Activated naive CD4-positive, alpha-beta T cell treated with anti-CD3 and anti-CD28 coated beads for 36 hours (primary cell): Measurements from ENCODE around the gene ADD1. TPM values are rescaled to one million over a fixed set of nuclear protein-coding genes. Genes with fewer than 3 reads are reported as not detected.
"Not testable (repeated sequence)": the region's sequence is repeated elsewhere in the genome, so short reads cannot be mapped to it uniquely, and the experiment has no call there.

Experiments
- CTCF ChIA-PET: fragments of 350-600 bp; sonication (Branson Sonifier 250); formaldehyde crosslinking; loops from one replicate; lab custom pipeline; 2021; ENCODE audit warnings: antibody characterized with exemption; lab: Charles Lee
- DNase-seq: peaks from one replicate; pipeline ENCODE4 v3.0.0-alpha.2; 2020
- H3K27ac Mint-ChIP-seq: one replicate; pipeline ENCODE4 v1.8.0; 2021; ENCODE audit warnings: mild to moderate bottlenecking, mixed read lengths
- H3K27me3 Mint-ChIP-seq: one replicate; pipeline ENCODE4 v1.8.0; 2021; ENCODE audit warnings: low read depth, mixed read lengths
- H3K36me3 Mint-ChIP-seq: one replicate; pipeline ENCODE4 v1.8.0; 2021; ENCODE audit warnings: low read depth, mixed read lengths
- H3K4me1 Mint-ChIP-seq: one replicate; pipeline ENCODE4 v1.8.0; 2021; ENCODE audit warnings: low read depth, mixed read lengths
- H3K4me3 Mint-ChIP-seq: one replicate; pipeline ENCODE4 v1.8.0; 2021; ENCODE audit warnings: mild to moderate bottlenecking, moderate library complexity, mixed read lengths
- H3K9me3 Mint-ChIP-seq: one replicate; pipeline ENCODE4 v1.8.0; 2021; ENCODE audit warnings: mixed read lengths
- intact Hi-C: fragments of 100-400 bp; cut with micrococcal nuclease; formaldehyde crosslinking; loops from one replicate; pipeline ENCODE4 v1.15.1; 2023
- total RNA-seq, 2 experiments: library from RNA; stranded (reverse); gene quantifications; one replicate each; pipeline ENCODE4 v1.2.3, GENCODE V29; 2021

Gene ADD1
- total RNA-seq, 2 experiments from 2014 or later: 165 TPM

DNA sequence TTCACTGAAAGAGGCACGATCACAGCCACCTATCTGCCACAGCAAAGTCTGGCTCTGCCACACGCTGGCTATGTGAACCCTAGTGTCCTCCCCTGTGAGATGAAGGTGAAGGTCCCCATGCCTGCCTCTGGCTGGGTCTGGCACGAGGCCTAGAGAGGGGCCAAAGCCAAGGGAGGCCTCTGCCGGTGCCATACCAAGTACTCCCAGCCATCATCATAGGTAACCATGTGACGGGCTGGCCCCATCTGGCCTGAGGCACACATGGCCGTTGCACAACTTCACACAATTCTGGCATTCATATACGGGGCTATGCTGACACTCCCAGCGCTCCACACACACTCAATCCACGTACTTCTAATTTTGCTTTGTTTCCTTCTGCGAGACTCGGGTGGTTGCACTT lies 104.3 kb downstream of the ADD1 start:
- CTCF ChIA-PET: interaction anchor here (1.1 to 1.4 kb wide), 4 partner anchors 12 to 90 kb away, joined by 3 to 5 read pairs (median 3); no protein-coding TSS in a partner anchor
- no peaks in the 10 kb centered on the region for H3K27me3 Mint-ChIP-seq

DNA sequence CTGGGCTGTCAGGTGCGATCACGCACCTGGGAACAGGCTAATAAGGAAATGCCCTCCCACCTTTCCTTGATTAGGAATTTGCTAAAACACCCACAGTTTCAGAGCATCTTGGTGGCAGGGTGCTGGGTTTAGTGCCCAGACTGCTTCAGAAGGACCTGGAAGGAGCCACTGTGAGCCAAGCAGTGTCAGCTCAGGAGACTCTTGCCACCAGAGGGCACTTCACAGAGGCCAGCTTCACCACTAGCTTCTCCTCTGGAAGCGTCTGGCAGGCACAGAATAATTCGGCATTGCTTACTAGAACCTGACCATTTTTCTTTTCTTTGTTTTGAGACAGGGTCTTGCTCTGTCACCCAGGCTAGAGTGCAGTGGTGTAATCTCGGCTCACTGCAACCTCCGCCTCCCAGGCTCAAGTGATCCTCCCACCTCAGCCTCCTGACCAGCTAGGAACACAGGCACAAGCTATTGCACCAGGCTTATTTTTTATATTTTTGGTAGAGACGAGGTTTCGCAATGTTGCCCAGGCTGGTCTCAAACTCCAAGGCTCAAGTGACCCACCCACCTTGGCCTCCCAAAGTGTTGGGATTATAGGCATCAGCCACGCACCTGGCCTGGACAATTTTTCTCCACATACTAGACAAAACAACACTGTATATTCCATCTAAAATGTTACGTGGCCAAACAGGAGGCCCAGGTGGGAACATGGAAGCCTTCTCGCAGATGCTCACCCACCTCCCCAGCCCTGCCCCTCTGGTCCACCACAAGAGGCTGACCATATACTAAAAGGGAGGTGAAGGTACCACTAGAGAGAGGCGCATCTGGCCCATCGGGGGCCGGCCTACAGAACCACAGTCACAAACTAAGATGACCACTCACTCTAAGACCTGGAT lies 105.5 kb downstream of the ADD1 start:
- H3K9me3 Mint-ChIP-seq: no peaks in the 10 kb centered on the region
- no peak overlapping the region for H3K4me3 Mint-ChIP-seq
- peak; percentile 48 for DNase-seq
- no peaks in the 10 kb centered on the region for H3K27me3 Mint-ChIP-seq
- CTCF ChIA-PET: interaction anchor here (0.6 to 1.5 kb wide), 6 partner anchors 13 to 163 kb away, joined by 3 to 5 read pairs (median 4); no protein-coding TSS in a partner anchor
- peak overlapping the region; percentile 58 for H3K27ac Mint-ChIP-seq
- intact Hi-C loops: no loop called here
- H3K4me1 Mint-ChIP-seq: peaks cover 14% of the 10 kb centered on the region
- H3K36me3 Mint-ChIP-seq: peaks cover 66% of the 10 kb centered on the region

More for the DNA sequence above, 104.3 kb downstream of the ADD1 start:
- peaks cover 62% of the 10 kb centered on the region for H3K36me3 Mint-ChIP-seq
- H3K27ac Mint-ChIP-seq: no peak overlapping the region
- intact Hi-C loops: no loop called here
- no peak overlapping the region for H3K4me3 Mint-ChIP-seq
- no peaks in the 10 kb centered on the region for H3K9me3 Mint-ChIP-seq
- DNase-seq: no peak
- peaks cover 3% of the 10 kb centered on the region for H3K4me1 Mint-ChIP-seq

DNA sequence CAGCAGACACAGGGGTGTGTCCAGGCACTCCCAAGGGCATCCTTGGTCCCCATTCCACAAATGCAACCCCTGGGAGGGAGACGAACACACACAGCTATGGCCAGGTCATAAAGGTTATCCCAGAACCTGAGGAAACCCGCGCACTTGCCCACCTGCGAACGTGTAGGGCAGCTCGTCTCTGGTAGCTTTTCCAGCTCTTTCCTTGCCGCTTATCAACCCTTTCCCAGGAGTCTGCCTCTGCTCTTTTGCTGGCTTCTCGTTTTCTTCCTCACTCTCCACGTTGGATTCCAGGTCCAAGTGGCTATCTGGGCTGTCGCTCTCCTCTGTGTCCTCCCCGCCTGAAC lies 106.1 kb downstream of the ADD1 start:
- DNase-seq: no peak
- CTCF ChIA-PET: interaction anchor here (0.6 to 1.5 kb wide), 2 partner anchors 12 to 79 kb away, joined by 4 read pairs; no protein-coding TSS in a partner anchor
- Mint-ChIP-seq H3K36me3 (peaks cover 69% of the 10 kb centered on the region), H3K27me3 (no peaks in the 10 kb centered on the region), H3K9me3 (no peaks in the 10 kb centered on the region), H3K4me3 (no peak overlapping the region), H3K27ac (peak overlapping the region; percentile 37), H3K4me1 (peaks cover 20% of the 10 kb centered on the region)
- intact Hi-C loops: no loop called here

DNA sequence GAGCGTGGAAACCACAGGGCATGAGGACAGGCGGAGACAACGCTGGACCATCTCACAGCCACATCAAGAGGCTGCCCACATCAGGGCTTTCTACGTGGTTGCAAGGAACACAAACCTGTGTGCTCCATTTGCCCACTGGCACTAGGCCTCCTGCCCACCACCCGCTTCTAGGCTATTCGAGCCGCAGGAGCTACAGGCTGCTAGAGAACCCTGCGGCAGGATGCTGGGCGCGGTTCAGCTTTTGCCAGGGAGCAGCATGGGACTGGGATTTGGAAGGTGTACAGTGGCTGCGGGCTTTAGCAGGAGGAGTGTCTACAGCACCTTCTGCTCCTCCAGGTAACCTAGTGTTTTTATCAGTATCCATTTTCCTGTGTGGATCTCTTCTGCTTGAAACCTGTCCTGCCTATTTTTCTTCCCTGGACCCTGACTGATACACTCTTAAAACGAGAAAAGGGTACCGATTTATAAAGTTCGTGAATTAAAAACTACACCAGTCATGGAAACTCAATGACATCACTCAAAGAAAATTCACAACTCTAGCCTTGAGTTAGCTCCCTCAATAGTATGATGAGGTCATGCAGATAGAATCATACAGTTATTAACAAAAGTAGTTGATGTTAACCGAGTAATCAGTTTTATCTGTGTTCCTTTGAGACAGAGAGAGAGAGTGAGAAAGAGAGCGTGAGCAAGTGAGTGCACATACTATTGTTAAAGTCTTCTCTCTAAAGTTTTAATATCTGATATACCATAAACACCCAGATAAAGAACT lies 106.8 kb downstream of the ADD1 start:
- Mint-ChIP-seq H3K36me3 (peaks cover 67% of the 10 kb centered on the region), H3K4me3 (no peak overlapping the region), H3K27ac (peak overlapping the region; percentile 52), H3K27me3 (no peaks in the 10 kb centered on the region), H3K4me1 (peaks cover 23% of the 10 kb centered on the region), H3K9me3 (no peaks in the 10 kb centered on the region)
- DNase-seq: no peak
- intact Hi-C loops: no loop called here
- CTCF ChIA-PET: interaction anchor here (1.5 kb wide), 1 partner anchor 12 kb away, joined by 4 read pairs; no protein-coding TSS in a partner anchor

DNA sequence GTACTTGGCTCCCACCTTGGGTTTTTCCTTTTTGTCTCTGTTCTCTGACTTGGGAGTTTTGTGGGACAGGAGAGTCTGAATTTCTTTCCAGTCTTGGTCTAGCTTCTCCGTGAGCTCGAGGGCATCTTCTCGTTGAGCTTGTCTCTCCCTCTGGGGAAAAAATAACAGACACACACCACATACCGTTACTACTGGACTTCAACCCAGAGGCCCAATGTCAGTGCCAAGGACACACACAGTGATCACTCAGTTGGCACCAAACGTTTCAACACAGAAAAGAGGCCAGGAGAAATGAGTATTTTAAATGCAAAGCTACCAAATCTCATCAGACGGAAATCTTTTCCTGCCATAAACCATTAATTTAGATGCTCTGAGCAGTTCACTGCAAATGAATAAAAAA lies 109.9 kb downstream of the ADD1 start:
- intact Hi-C loops: no loop called here
- Mint-ChIP-seq H3K4me1 (peaks cover 50% of the 10 kb centered on the region), H3K27ac (peak overlapping the region; percentile 99), H3K36me3 (peaks cover 66% of the 10 kb centered on the region), H3K9me3 (no peaks in the 10 kb centered on the region), H3K4me3 (no peak overlapping the region), H3K27me3 (no peaks in the 10 kb centered on the region)
- CTCF ChIA-PET: interaction anchor here (0.6 to 4.8 kb wide), 14 partner anchors 8 to 319 kb away, joined by 3 to 53 read pairs (median 3); partner anchors contain the start of genes GRK4 and NOP14
- DNase-seq: no peak

DNA sequence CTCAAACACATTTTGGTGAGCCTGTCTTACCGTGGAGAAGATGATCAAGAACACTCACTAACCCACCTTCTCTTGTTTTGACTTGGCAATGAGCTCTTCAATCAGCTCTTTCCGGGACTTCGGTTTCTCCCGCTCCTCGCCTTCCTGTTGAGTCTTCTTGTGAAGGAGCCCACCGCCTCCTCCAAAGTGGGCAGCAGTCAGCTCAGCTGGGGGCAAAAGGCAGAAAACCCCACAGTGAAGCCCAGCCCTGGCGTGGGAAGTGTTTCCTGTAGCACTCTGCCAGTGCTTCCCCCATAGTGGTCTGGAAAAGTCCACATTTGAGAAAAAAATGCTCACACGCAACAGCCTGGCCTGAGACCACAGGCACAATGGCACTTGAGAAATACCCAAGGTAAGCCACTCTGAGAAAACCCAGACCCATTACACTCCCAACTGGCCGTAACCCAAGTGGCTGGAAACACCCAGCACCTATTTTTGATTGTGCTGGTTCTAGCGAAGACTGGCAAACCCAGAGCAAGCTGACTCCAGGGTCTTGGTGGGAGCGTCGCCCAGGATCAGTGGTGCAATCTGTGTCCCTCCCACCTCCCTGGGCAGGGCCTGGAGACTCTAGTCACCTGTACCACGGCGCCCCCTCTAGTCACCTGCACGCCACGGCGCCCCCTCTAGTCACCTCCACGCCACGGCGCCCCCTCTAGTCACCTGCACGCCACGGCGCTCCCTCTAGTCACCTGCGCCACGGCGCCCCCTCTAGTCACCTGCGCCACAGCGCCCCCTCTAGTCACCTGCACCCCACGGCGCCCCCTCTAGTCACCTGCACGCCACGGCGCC lies 110.9 kb downstream of the ADD1 start:
- Mint-ChIP-seq H3K4me1 (peaks cover 59% of the 10 kb centered on the region), H3K27ac (peak overlapping the region; percentile 99), H3K36me3 (peaks cover 58% of the 10 kb centered on the region), H3K27me3 (no peaks in the 10 kb centered on the region), H3K9me3 (no peaks in the 10 kb centered on the region), H3K4me3 (peak overlapping the region; percentile 39)
- DNase-seq: peak; percentile 85
- CTCF ChIA-PET: interaction anchor here (0.6 to 4.8 kb wide), 16 partner anchors 8 to 318 kb away, joined by 3 to 53 read pairs (median 3); partner anchors contain the start of genes GRK4 and NOP14
- intact Hi-C loops: loop anchor here (1.0 to 2.0 kb wide), 6 partner anchors 8 to 208 kb away; no protein-coding TSS in a partner anchor

DNA sequence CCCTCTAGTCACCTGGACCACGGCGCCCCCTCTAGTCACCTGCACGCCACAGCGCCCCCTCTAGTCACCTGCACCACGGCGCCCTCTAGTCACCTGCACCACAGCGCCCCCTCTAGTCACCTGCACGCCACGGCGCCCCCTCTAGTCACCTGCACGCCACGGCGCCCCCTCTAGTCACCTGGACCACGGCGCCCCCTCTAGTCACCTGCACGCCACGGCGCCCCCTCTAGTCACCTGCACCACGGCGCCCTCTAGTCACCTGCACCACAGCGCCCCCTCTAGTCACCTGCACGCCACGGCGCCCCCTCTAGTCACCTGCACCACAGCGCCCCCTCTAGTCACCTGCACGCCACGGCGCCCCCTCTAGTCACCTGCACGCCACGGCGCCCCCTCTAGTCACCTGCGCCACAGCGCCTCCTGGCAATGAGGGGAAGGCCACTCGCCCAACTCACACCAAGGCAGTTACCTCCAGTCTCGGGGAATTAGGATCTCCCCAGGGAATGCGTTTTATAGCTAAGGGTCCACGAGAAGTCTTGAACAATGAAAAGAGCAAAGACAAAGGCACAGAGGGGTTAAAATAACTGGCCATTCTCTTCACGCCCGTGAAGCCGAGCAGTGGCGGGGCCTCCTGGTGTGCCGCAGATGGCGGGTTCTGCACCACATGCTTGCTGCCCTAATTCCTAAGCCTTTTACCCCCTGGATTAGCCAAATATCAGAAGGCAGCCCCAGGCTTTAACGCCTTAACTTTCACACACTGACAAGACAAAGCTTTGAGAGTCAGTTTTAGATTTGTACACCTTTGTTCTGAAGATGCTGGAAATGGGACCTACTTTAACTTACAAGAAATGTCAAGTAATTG lies 111.8 kb downstream of the ADD1 start:
- peaks cover 66% of the 10 kb centered on the region for H3K4me1 Mint-ChIP-seq
- H3K4me3 Mint-ChIP-seq: peak overlapping the region; percentile 23
- H3K27me3 Mint-ChIP-seq, DNase-seq, H3K9me3 Mint-ChIP-seq: not testable (repeated sequence)
- CTCF ChIA-PET: interaction anchor here (0.5 to 4.8 kb wide), 12 partner anchors 7 to 486 kb away, joined by 3 to 53 read pairs (median 4); partner anchors contain the start of genes GRK4 and NOP14
- peaks cover 58% of the 10 kb centered on the region for H3K36me3 Mint-ChIP-seq
- peak overlapping the region; percentile 47 for H3K27ac Mint-ChIP-seq
- intact Hi-C loops: loop anchor here (1.0 to 2.0 kb wide), 2 partner anchors 33 to 111 kb away; no protein-coding TSS in a partner anchor

DNA sequence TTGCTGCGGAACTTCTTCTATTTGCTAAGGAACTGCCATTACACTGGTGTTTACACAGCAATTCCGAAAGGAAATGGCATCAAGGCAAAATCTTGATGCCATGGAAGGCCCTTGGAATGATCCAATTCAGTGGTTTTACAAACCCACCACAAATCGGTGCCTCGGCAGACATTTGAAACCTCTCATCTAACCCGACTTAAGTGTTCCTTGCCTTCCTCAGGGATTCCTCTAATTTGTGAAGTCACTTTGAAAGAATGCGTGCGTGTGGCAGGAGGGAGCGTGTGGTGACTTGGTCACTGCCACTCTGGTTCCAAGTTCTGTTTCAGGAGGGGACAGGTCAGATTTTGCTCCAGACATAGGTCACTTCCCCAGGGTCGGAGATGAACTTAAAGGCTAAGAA lies 114.8 kb downstream of the ADD1 start:
- Mint-ChIP-seq H3K4me1 (peaks cover 67% of the 10 kb centered on the region), H3K36me3 (peaks cover 42% of the 10 kb centered on the region), H3K9me3 (no peaks in the 10 kb centered on the region), H3K4me3 (no peak overlapping the region), H3K27me3 (no peaks in the 10 kb centered on the region), H3K27ac (peak overlapping the region; percentile 52)
- CTCF ChIA-PET: no interaction called here
- intact Hi-C loops: no loop called here
- no peak for DNase-seq

DNA sequence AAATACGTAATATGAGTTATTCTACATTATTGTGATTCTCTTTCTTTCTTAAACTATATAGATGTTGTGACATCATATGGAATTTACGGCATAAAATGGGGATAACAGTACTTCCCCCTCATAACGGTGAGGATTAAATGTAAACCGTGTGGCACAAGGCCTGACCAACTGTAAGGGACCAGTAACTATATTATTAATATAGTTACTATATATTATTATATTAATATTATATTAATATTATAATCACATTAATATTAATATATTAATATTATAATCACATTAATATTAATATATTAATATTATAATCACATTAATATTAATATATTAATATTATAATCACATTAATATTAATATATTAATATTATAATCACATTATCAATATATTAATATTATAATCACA lies 116.8 kb downstream of the ADD1 start:
- H3K4me1 Mint-ChIP-seq: peaks cover 54% of the 10 kb centered on the region
- H3K27ac Mint-ChIP-seq, H3K27me3 Mint-ChIP-seq, H3K4me3 Mint-ChIP-seq, DNase-seq, CTCF ChIA-PET, H3K9me3 Mint-ChIP-seq: not testable (repeated sequence)
- intact Hi-C loops: loop anchor here (5.0 to 10.0 kb wide), 3 partner anchors 127 to 1086 kb away; partner anchors contain the start of genes LRPAP1 and NSD2
- H3K36me3 Mint-ChIP-seq: peaks cover 26% of the 10 kb centered on the region

DNA sequence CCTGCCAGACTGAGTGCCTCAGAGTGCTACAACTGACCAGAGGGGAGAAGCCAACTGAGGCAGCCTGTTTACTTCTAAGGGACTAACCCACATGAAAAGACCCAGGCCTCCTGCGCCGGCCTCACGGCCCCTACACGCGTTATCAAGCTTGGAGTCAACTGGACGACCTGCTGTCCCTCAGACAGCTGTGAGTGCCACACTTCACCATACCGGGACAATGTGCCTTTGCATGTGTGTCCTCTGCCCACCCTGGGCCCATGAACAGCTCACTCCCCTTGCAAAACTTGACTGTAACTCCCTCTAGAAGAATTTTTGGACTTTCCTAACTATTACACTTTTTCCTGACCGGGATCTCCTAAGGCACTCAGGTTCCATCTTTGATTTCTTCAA lies 117.8 kb downstream of the ADD1 start:
- no peaks in the 10 kb centered on the region for H3K27me3 Mint-ChIP-seq
- H3K36me3 Mint-ChIP-seq: peaks cover 16% of the 10 kb centered on the region
- H3K4me3 Mint-ChIP-seq: peak overlapping the region; percentile 80
- H3K9me3 Mint-ChIP-seq: no peaks in the 10 kb centered on the region
- H3K27ac Mint-ChIP-seq: peak overlapping the region; percentile 85
- peak; percentile 42 for DNase-seq
- intact Hi-C loops: loop anchor here (5.0 to 10.0 kb wide), 3 partner anchors 126 to 1087 kb away; partner anchors contain the start of genes LRPAP1 and NSD2
- CTCF ChIA-PET: interaction anchor here (1.1 to 1.5 kb wide), 3 partner anchors 9 to 143 kb away, joined by 3 to 4 read pairs (median 3); no protein-coding TSS in a partner anchor
- peaks cover 45% of the 10 kb centered on the region for H3K4me1 Mint-ChIP-seq
